ES-I3 (cell line): ENCODE results near the gene SDC4.

Source experiments
- H3K36me3 ChIP-seq: 2 replicates; pipeline ENCODE4 v1.6.1; 2013; ENCODE audit warnings: mild to moderate bottlenecking, low read length, control low read depth, moderate library complexity; ENCODE audit not compliant: insufficient read depth
- H3K4me1 ChIP-seq: 2 replicates; pipeline ENCODE4 v1.6.1; 2013; ENCODE audit warnings: mild to moderate bottlenecking, control low read depth, low read length; ENCODE audit not compliant: insufficient read depth
- H3K9ac ChIP-seq: 2 replicates; pipeline ENCODE4 v1.6.1; 2013; ENCODE audit warnings: low read depth, mild to moderate bottlenecking, low read length, moderate library complexity
- H3K9me3 ChIP-seq: 2 replicates; pipeline ENCODE4 v1.6.1; 2013; ENCODE audit warnings: mild to moderate bottlenecking, low read length, moderate library complexity; ENCODE audit not compliant: control insufficient read depth, insufficient read depth

SDC4 gene

GRCh38 chr20:45294003-45294368 is 54.2 kb downstream of the SDC4 start:
- H3K4me1 ChIP-seq: no peaks in the 10 kb centered on the region; the same call in 1 of the 2 replicates
- peaks cover 12% of the 10 kb centered on the region; the same call in 1 of the 2 replicates for H3K9me3 ChIP-seq
- no peak overlapping the region for H3K9ac ChIP-seq
- H3K36me3 ChIP-seq: no peaks in the 10 kb centered on the region

- Histone ChIP-seq H3K36me3 (no peaks in the 10 kb centered on the region), H3K4me1 (no peaks in the 10 kb centered on the region; the same call in 1 of the 2 replicates), H3K9me3 (peaks cover 12% of the 10 kb centered on the region; the same call in 1 of the 2 replicates), H3K9ac (peak overlapping the region; percentile 77)
These were observed 54.9 kb downstream of the SDC4 start for GRCh38 chr20:45293041-45294002.

- Histone ChIP-seq H3K4me1 (no peaks in the 10 kb centered on the region; the same call in 1 of the 2 replicates), H3K9me3 (peaks cover 12% of the 10 kb centered on the region; the same call in 1 of the 2 replicates), H3K36me3 (no peaks in the 10 kb centered on the region), H3K9ac (no peak overlapping the region)
These were observed 55.9 kb downstream of the SDC4 start for GRCh38 chr20:45292343-45292742.

GRCh38 chr20:45291526-45291925 is 56.7 kb downstream of the SDC4 start:
- no peaks in the 10 kb centered on the region for H3K36me3 ChIP-seq
- no peak overlapping the region for H3K9ac ChIP-seq
- H3K9me3 ChIP-seq: peaks cover 12% of the 10 kb centered on the region; the same call in 1 of the 2 replicates
- no peaks in the 10 kb centered on the region; the same call in 1 of the 2 replicates for H3K4me1 ChIP-seq

GRCh38 chr20:45290677-45291355 is 57.4 kb downstream of the SDC4 start:
- Histone ChIP-seq H3K36me3 (no peaks in the 10 kb centered on the region), H3K9ac (no peak overlapping the region), H3K9me3 (peaks cover 12% of the 10 kb centered on the region; the same call in 1 of the 2 replicates), H3K4me1 (no peaks in the 10 kb centered on the region; the same call in 1 of the 2 replicates)

GRCh38 chr20:45289942-45290676 is 58.1 kb downstream of the SDC4 start:
- H3K4me1 ChIP-seq: no peaks in the 10 kb centered on the region; the same call in 1 of the 2 replicates
- peaks cover 11% of the 10 kb centered on the region; the same call in 1 of the 2 replicates for H3K9me3 ChIP-seq
- no peaks in the 10 kb centered on the region for H3K36me3 ChIP-seq
- no peak overlapping the region for H3K9ac ChIP-seq

GRCh38 chr20:45288860-45289259 is 59.4 kb downstream of the SDC4 start:
- H3K36me3 ChIP-seq: no peaks in the 10 kb centered on the region
- peaks cover under 1% of the 10 kb centered on the region; the same call in 1 of the 2 replicates for H3K9me3 ChIP-seq
- H3K4me1 ChIP-seq: no peaks in the 10 kb centered on the region; the same call in 1 of the 2 replicates
- H3K9ac ChIP-seq: no peak overlapping the region

GRCh38 chr20:45288376-45288775 is 59.8 kb downstream of the SDC4 start:
- Histone ChIP-seq H3K9ac (no peak overlapping the region), H3K4me1 (no peaks in the 10 kb centered on the region; the same call in 1 of the 2 replicates), H3K9me3 (no peaks in the 10 kb centered on the region), H3K36me3 (no peaks in the 10 kb centered on the region)

GRCh38 chr20:45283551-45284057 is 64.6 kb downstream of the SDC4 start:
- Histone ChIP-seq H3K4me1 (no peaks in the 10 kb centered on the region), H3K9me3 (no peaks in the 10 kb centered on the region), H3K9ac (no peak overlapping the region), H3K36me3 (no peaks in the 10 kb centered on the region)

GRCh38 chr20:45282700-45283550 is 65.3 kb downstream of the SDC4 start:
- H3K36me3 ChIP-seq: no peaks in the 10 kb centered on the region
- H3K9ac ChIP-seq: no peak overlapping the region
- no peaks in the 10 kb centered on the region for H3K4me1 ChIP-seq
- H3K9me3 ChIP-seq: no peaks in the 10 kb centered on the region

- Histone ChIP-seq H3K9me3 (no peaks in the 10 kb centered on the region), H3K9ac (no peak overlapping the region), H3K36me3 (no peaks in the 10 kb centered on the region), H3K4me1 (no peaks in the 10 kb centered on the region)
These were observed 68.2 kb downstream of the SDC4 start for GRCh38 chr20:45279992-45280391.

- no peaks in the 10 kb centered on the region for H3K36me3 ChIP-seq
- H3K9ac ChIP-seq: no peak overlapping the region
- H3K9me3 ChIP-seq: no peaks in the 10 kb centered on the region
- peaks cover 8% of the 10 kb centered on the region; the same call in 1 of the 2 replicates for H3K4me1 ChIP-seq
These were observed 72.9 kb downstream of the SDC4 start for GRCh38 chr20:45275338-45275737.
